GM19463 (cell line): ENCODE results near the gene PDE6C.

ENCODE experiments used
- ATAC-seq: cut with Tn5 transposase; IDR thresholded peaks from one replicate; pipeline ENCODE4 v1.9.1; 2021; ENCODE audit warnings: mild to moderate bottlenecking, moderate library complexity; ENCODE audit not compliant: unreplicated experiment

PDE6C gene

DNA sequence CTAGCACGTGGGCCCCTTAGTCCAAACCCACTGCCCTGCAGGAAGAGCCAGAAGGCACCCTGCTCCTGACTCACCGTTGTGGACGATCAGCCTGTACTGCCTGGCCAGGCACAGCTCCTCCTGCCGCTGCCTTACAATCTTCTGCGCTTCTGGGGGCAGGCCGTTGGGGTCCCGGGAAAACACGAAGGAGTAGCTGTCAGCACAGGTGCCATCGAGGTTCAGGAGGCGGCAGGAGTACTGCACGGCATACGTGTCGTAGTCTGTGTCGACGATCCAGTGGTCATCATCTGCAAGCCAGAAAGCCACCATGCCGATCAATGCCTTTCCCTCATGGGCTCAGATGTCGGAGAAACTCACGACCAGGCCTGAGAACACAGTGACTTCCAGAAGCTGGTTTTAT lies 18.6 kb upstream of the PDE6C start:
- ATAC-seq, result no peak

DNA sequence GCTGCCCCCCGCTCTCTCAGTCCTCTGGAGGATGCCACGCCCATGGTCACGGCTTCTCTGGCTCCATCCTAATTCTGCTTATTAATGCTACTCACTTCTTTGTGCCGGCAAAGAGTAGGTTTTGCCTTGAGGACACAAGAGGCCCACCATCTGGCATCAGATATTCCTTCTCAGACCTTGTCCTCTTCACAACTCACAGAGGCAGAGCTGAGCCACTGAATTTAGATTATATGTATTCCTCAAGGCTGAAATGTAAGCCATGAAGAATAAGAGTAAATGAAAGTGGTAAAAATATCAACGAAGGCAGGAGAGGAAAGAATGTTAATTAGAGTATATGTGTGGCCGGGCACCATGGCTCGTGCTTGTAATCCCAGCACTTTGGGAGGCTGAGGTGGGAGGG lies 17.8 kb upstream of the PDE6C start:
- no peak for ATAC-seq

DNA sequence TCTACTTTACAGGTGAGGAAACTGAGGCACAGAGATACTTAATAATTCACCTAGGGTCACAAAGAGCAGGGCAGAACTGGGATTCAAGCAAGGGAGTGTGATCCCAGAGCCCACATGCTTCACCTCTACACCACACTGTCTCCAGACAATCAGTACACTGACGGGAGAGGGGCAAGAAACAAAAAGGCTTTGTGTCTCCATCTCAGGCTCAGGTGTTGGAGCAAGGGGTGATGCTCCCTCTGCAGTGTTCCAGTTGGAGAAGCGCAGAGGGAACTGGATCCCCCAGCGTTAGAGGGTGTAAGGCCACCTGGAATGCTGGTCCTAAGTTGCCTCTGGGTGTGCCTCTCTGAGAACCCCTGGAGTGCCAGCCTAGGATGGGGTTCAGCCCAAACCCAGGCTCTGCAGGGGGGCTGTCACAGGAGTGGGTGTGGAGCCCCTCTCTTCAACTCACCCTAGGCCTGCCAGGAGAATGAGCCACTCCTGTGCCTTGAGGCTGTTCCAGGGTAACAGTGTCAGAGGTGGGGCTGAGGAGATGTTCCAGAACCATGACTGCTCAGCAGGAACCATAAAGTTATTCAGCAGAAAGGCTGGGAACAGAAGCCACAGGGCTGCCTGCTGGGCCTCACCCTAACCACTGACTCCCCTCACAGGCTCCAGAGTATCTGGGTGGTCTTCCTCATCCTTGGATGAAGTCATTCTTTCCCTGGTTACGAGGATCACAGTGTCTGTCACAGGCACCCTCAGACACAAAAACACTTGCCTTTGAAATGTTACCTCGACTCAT lies 16.8 kb upstream of the PDE6C start:
- ATAC-seq, result no peak

DNA sequence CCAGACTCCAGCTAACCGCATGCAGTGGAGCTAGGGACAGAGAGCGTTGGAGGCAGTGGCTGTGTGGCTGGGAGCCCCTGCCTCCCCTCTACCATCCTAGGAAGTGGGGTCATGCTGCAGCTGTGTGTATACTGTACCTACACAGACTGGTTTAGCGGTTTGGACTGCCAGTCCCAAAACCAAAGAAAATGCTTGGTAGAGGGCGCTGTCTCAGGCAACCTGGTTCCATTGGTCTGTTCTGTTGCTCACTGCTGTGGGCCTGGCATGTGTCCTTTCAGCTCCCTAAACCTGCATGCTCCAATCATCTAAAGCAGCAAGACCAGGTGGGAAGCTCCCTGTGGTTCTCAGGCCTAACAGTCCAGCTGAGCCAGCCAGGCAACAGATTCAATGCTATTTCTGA lies 15.8 kb upstream of the PDE6C start:
- no peak for ATAC-seq

DNA sequence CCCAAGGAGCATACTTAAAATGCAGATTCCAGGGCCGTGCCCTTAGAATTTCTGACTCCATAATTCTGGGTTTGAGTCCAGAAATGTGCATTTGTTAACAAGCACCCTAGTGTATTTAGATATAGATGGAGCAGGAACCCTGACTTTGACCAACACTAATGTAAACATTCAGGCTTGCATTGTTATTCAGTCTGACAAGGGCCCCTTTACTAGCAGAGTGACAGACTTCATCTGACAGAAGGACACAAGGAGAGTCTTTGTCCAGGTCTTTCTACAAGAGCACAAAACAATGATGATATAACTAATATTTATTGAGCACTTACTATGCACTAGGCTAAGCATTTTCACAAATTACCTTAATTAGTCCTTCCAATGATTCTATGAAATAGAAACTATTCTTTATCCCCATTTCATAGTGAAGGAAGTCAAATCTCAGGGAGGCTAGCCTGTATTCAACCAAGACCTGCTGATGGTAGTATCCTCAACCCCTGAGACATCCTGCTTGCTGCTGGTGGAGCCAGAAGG lies 15.2 kb upstream of the PDE6C start:
- no peak for ATAC-seq

DNA sequence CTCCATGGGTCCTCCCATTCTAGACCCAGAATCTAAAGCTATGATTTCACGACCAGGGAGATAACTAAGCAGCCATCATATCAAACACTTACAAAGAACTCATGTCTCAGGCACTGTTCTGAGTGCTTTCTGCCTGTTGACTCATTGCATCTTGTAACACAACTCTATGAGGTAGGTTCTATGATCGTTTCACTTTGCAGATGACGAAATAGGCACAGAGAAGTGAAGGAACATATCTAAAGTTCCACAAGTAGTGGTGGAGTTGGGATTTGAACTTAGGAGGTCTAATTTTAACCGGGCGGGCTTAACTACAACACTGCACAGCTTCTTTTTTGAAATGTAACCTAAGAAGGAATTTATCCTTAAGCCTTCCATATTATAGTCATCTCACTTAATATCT lies 14.2 kb upstream of the PDE6C start:
- ATAC-seq, result no peak

DNA sequence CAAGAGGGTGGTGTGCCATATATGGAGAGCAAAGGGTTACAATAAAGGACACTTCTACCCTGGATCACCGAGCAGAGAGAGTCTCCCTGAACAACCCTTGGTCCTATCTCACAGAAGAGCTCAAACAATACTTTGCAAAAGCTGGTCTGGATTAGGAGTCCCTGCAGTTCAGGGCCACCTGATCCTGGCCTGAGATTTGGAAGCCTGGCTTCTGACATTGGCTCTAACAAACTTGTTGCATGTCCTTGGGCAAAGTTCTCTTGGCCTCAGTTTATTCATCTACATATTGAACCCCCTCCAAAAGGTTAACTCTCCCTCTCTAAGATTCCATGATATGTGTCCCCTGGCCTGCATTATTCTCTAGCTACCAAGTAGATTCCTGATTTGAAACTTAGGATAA lies 13.0 kb upstream of the PDE6C start:
- ATAC-seq, result no peak

DNA sequence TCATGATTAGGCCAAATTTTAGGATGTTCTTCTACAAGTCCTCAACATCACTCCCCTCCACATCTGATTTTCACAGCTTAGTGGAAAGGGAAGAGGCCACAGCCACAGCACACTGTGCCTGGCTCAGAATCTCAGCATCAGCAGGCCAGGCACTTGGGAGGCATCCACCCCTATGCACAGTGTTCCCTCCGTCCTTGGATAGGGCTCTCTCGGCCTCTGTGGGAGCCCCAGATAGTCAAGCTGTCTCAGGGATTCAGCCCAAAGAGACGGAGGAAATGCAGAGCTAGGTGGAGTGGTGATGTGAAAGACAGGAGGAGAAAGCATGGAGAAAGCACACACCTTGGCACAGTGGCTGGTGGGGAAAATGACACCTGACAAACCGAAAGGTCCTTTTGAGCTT lies 12.6 kb upstream of the PDE6C start:
- no peak for ATAC-seq

DNA sequence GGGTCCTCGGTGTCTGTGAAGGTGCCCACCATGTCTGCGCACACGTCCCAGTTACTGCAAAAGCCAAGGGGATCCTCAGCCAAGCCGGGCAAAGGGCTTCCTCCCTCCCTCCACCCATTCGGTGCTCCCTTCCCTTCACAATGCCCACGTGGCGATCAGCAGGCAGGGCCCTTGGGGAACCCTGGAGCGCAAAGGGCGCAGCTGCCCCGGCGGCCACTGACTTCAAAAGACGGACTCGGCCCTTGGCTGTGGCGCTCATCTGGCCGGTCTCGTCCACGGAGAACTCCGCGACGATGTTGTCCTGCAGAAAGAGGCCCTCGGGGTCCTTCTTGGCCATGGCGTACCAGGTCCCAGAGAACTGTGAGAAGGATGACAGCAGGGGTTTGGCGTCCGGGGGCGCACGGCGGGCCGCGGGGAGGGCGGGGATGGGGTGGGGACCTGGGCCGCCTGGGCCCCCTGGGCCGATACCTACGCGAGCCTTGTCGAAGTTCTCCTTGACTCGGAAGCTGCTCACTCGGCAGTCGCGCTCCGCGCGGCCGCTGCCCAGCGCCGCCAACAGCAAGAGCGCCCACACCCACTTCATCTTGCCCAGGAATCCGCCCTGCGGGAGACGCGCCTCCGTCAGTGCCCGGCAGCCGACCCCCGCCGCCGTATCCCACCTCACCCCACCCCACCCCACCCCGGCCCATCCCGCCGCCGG lies 11.7 kb upstream of the PDE6C start:
- no peak for ATAC-seq

DNA sequence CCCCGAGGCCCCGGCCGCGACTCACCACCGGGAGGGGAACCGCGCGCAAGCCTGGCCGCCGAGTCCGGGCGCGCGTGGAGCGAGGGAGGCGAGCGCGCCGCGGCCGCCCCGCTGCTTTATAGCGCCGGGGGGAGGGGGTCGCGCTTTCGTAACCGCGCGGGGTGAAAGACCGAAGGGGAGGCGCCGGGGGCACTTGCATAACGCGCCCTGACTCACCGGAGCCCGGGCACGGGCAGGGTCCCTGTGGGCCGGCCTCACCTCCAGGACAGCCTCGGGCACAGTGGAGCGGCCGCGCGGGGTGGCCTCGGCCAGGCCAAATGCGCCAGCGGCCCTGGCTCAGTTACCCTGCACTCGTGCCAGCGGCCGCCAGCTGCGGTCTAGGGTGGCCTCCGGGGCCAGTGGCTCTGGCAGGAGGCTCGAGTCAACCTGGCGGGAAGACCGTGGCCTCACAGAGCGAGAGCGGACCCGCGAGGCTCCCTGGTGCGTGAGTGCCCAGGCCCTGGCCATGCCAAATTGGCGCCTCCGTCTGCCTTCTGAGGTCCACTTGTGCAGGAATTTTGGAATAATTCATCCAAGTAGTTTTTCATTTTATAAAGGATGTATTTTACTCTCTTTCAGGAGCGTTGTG lies 11.1 kb upstream of the PDE6C start, which contains the start of gene RBP4:
Gene RBP4 (minus strand): TSS at position 90 of the 628 bp plus-strand sequence. CDS start 207 bp downstream, outside the sequence.
- no peak for ATAC-seq

DNA sequence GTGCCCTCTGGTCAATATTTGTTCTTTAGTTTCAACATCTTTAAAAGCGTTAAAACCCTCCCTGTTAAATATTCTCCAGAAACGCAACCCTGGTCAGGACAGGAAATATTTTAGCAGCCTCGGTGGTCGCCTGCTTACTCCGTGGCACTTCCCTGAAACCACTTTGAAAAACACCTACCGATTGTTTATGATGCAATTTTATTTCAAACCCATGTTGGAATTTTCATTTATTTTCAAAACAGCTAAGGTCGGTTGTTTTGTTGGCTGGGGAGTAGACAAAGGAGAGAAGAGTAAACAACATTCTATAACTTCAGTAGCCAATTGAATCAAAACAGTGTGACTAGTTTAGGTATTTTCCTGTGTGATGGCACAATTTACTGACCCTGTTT lies 10.6 kb upstream of the PDE6C start:
- ATAC-seq, result no peak

DNA sequence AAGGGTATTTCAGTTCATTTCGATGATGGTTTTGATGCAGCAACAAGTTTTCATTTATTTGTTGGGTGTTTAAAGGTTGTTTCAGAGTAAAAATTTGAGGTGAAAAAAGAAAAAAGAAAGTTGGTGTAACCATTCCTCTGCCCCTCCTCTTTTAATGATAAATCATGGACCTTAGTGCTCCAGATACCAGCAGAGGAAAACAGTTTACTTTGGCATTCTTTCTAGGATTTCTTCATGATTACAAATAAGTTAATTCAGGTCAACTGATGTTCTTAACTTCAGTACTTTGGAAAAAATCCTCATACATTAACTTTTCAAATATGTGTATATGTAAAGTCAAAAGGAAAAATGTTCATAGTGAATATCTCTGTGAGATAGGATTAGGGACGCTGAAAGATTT lies 9.3 kb upstream of the PDE6C start:
- ATAC-seq, result no peak

DNA sequence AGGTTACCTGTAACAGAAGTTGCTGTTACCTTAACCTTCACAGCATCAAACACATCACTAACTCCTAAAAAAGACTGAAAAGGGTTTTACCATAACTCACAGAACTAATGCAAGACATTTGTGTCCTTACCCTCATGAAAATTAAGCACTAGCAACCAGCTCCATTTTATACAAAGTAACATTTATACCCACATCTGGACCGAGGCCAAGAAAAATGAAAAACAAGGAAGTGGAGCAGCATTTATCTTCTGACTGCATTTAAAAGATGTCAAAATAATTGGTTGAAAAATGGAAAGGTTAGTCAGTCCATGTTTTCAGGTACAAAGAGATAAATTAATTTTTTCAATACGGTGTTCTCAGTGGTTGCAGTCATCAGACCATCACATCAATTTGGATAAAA lies 8.2 kb upstream of the PDE6C start:
- no peak for ATAC-seq

DNA sequence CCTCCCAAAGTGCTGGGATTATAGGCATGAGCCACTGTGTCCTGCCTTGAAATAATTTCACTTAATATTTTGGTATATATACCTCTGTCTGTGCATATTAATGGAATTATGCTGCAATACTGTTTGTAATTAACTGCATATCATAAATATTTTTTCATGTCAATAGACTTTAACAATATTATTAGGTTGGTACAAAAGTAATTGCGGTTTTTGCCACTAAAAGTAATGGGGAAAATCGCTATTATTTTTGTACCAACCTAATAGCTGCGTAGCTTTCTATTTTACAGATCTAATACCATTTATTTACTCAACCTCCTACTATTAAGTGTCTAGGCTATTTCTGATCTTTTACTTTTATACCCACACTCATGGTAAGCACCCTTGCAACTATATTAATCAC lies 3.9 kb upstream of the PDE6C start:
- no peak for ATAC-seq

DNA sequence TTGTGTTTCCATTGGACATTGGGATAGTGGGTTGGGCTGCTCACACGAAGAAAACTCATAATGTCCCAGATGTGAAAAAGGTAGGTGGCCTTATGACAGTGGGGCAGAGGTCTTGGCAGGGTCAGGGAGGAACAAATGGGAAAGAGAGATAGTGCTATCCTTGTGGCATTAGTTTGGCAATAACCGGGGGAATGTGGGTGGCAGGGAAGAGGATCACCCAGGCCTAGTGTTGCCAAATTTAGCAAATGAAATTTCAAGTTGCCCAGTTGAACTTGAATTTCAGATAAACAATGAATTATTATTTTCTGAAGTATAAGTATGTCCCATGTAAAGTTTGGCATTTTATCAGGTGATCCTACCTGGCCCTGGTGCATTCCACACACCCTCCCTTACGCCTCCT lies 789 bp downstream of the PDE6C start:
- ATAC-seq, result no peak

DNA sequence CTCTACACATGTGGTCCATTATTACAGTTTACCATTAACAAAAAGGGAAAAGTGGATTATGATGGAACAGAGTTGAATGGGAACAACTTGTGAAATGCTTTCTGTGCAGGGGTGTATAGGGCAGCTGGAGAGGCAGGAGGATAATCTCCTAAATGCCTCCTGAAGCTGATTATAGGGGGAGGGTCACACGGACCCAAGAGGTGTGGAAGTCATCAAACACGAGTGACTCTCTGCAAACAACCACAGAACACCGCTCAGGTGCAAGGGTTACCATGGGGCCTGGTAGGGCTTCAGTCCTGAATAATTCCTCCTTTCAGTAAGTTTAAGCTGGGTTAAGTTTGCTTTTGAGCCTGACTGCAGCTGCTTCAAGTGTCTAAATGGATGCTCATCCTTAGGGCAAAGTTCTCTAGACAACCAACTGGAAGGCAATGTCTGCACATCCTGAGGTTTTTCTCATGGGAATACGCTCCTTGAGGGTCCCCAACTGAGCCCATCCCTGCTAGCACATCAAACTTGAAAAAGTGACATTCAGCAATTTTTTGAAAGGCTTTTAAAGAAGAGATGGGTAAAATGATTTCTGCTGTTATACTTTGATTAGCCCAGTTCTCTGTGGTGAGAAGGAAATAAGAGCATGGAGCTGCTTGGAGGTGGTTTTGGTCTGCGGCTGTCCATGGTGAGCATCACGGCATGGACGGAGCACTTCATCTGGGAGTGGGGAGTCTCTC lies 1.9 kb downstream of the PDE6C start:
- no peak for ATAC-seq

DNA sequence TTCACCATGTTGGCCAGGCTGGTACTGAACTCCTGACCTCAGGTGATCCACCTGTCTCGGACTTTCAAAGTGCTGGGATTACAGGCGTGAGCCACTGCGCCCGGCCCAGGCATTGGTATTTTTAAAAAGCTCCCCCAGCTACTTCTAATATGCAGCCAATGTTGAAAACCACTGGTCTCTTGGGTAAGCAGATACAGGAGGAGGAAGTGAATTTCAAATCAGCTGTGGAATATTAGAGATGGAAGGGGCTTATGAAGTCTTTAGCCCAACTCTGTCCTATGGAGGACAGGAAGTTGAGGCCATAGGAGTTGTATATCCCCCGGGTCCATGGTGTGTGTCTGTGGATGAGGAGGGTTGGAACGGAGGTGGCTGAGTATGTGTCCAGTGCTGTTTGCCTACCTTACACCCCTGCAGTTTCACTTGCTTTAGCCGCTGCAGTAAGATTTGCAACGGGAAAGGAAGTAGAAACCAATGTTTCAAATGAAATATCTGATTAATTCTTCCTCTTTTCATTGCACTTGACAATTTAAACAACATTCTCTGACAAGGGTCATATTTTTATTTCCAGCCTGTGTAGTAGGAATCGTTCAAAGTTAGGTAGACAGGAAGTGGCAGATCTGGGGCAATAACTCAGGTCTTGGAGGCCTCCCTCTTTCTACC lies 3.4 kb downstream of the PDE6C start:
- no peak for ATAC-seq

DNA sequence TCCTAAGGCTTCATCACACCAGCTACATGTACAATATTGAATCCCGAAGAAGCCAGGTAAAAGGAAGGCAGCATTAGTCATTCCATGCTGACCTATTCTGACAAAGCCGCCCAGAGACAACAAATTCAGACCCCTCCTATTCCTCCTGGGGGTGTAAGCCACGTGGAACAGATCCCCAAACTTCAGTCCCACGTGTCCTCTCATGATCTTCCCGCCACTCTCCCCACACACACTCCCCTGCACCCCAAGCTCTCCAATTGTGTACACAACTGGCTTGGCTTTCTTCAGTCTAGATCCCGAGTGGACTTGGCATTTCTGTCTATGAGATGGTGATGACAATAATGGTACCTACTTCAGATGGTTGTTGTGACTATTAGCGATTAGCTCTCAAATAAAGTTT lies 8.6 kb downstream of the PDE6C start:
- no peak for ATAC-seq

DNA sequence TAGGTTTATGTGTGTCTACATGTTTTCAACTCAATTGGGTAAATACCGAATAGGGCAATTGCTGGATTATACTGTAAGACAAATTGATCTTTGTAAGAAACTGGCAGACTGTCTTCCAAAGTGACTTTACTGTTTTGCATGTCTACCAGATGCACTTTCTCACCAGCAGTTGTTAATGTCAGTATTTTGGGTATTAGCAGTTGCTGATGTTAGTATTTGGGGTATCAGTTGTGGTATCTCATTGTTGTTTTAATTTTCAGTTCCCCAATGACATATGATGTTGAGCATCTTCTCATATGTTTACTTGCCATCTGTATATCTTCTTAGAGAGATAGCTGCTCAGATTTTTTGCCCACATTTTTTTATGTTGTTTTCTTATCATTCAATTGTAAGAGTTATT lies 10.6 kb downstream of the PDE6C start:
- ATAC-seq, result no peak

DNA sequence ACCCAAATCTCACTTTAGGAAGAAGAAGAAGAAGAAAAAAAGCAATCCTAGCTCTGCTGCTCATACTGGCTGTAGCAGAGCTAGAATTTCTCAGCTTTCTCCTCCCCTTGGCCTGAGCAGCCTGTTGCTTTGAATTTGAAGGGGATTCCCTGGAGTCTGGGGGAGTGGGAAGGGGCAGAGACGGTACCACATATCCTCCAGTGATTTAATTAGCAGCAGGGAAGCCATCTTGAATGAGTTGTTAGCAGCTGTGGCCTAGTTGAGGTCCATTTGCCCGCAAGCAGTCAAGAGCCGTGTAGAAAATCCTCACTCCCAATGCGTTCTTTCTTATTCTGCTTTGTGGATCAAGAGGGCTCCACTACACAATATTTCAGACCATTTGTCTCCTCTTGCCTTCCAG lies 16.5 kb downstream of the PDE6C start:
- ATAC-seq, result no peak
